HFF-Myc (cell line): ENCODE results near the gene FCN3.

ENCODE experiments used
- DNase-seq: peaks from one replicate; pipeline ENCODE4 v3.0.0-alpha.2; 2011; ENCODE audit warnings: low read depth; ENCODE audit errors: extremely low read depth
- H3K4me3 ChIP-seq: replicated peaks from 2 replicates; pipeline ENCODE4 v1.5.1; 2011; ENCODE audit warnings: low read depth, mild to moderate bottlenecking, control low read depth, low read length
- TF ChIP-seq, protein P1 (sequence below): IDR thresholded peaks from 2 replicates; pipeline ENCODE4 v1.5.1; 2012; ENCODE audit warnings: mild to moderate bottlenecking, low read depth, low read length, control low read depth; ENCODE audit errors: missing control alignments

FCN3 gene

DNA sequence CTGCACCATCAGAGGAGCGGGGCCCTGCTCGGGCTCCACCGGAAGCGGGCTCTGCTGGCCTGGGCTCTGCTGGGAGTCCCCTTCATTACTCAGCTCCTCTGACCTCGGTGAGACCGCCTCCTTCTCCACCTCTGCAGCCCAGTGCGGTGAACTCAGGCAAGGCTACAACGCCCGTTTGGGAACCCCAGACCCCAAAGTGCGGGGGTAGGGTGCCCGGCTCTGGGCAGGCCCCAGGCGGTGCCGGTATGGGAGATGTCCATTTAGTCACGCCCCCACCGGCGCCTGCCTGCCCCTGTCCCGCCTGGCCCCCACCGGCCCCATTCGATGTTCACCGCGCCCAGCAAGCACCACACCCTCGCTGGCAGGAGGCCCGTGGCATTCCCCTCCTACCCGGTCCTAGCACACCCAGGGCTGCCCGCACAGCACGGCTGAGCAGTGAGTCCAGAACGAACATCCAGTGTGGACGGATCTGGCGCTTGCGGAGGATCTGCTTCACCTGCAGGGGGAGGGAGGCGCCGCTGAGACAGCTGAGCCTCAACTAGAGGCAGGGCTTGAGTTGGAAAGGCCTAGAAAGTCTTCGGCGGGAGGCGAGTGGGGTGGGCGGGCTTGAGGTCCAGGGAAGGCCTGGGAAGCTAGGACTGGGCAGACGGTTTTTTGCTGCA lies 17.9 kb downstream of the FCN3 start:
- H3K4me3 ChIP-seq, result no peak overlapping the region
- TF ChIP-seq, protein P1, sequence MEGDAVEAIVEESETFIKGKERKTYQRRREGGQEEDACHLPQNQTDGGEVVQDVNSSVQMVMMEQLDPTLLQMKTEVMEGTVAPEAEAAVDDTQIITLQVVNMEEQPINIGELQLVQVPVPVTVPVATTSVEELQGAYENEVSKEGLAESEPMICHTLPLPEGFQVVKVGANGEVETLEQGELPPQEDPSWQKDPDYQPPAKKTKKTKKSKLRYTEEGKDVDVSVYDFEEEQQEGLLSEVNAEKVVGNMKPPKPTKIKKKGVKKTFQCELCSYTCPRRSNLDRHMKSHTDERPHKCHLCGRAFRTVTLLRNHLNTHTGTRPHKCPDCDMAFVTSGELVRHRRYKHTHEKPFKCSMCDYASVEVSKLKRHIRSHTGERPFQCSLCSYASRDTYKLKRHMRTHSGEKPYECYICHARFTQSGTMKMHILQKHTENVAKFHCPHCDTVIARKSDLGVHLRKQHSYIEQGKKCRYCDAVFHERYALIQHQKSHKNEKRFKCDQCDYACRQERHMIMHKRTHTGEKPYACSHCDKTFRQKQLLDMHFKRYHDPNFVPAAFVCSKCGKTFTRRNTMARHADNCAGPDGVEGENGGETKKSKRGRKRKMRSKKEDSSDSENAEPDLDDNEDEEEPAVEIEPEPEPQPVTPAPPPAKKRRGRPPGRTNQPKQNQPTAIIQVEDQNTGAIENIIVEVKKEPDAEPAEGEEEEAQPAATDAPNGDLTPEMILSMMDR, result no peak
- no peak for DNase-seq

DNA sequence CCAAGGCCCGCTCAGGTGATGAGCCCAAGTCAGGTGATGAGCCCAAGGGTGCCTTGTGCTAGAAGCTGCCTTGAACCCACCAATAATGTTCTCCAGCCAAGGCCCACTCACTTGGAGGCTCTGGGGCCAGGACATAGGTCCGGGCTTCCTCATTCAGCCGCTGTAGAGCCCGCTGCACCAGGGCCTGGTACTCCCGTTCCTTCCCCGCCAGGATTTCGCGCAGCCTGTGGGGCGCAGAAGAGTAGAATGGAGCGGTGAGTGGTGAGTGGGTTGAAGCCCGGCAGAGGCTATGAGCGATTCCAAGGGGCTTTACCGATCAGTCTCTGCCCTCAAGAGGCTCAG lies 18.4 kb downstream of the FCN3 start:
- H3K4me3 ChIP-seq, result no peak overlapping the region

DNA sequence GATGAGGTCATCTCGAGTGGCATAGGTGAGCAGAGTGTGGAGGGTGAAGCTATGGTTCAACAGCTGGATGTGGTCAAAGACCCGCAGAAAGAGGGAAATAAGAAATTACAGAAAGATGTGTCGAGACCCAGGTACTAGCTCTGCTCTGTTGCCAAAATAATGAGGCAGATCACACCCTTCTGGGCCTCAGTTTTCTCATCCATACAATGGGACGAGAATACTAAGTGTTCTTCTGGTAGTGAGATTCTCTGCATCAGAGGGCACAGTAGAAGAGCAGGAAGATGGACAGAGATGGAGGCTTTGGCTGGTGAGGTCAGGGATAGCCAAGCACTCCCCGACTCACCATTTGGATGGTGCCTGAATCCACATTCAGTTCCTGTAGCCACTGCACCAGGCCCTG lies 18.9 kb downstream of the FCN3 start:
- DNase-seq, result no peak
- TF ChIP-seq, protein P1, result no peak
- no peak overlapping the region for H3K4me3 ChIP-seq

More for the DNA sequence above, 18.4 kb downstream of the FCN3 start:
- no peak for DNase-seq
- TF ChIP-seq, protein P1, result no peak

GRCh38 chr1:27353629-27354028 lies 21.0 kb downstream of the FCN3 start:
- TF ChIP-seq, protein P1, result no peak
- DNase-seq, result no peak
- no peak overlapping the region for H3K4me3 ChIP-seq

GRCh38 chr1:27353166-27353565 lies 21.5 kb downstream of the FCN3 start:
- TF ChIP-seq, protein P1, result no peak
- no peak overlapping the region for H3K4me3 ChIP-seq
- no peak for DNase-seq

DNA sequence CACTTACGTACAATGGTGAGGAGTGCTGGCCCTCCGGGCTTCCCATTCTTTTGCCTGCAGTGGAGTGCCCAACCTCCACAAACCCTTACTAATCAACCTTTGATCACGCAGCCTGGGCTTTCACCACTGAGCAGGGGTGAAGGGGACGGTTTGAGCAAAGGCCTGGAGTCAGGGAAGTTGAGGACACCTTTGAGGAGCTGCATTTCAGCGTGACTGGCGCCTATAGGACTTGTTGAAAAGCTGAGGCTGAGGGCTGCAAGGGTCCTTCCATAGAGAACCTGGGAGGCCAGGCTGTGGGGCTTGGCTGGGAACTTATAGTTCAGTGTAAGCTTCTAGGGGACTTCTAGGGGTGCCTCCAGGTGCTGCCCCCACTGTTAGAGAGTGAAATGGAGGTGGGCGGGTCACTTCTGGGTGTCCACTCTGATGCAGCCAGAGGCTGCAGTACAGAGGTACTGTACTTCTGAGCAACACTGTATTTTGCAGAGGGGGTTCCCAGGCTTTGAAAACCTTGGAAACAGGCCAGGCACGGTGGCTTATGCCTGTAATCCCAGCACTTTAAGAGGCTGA lies 23.0 kb downstream of the FCN3 start:
- TF ChIP-seq, protein P1, result no peak
- no peak overlapping the region for H3K4me3 ChIP-seq

More for the DNA sequence above, 23.0 kb downstream of the FCN3 start:
- no peak for DNase-seq
